H7 (cell line): ENCODE results near the gene EHD1. TPM values are rescaled to one million over a fixed set of nuclear protein-coding genes. Genes with fewer than 3 reads are reported as not detected.

Experiments used
- DNase-seq: peaks from one replicate; pipeline ENCODE4 v3.0.0; 2012
- H3K27me3 ChIP-seq: 2 replicates; pipeline ENCODE4 v1.6.0; 2011; ENCODE audit warnings: mild to moderate bottlenecking, low read length; ENCODE audit not compliant: control insufficient read depth, insufficient read depth
- H3K36me3 ChIP-seq: replicated peaks from 2 replicates; pipeline ENCODE4 v1.5.1; 2011; ENCODE audit warnings: low read length; ENCODE audit not compliant: control insufficient read depth, insufficient read depth
- H3K4me3 ChIP-seq: 2 replicates; pipeline ENCODE4 v1.5.1; 2011; ENCODE audit warnings: low read depth, mild to moderate bottlenecking, control low read depth, low read length, moderate library complexity; ENCODE audit not compliant: insufficient read depth
- total RNA-seq: library from RNA; depleted of rRNA; stranded (reverse); fragments of >200 nt; shearing (Covaris generic); gene quantifications from 2 replicates; pipeline ENCODE4 v1.2.3, GENCODE V29; 2014

Gene EHD1
- total RNA-seq, 1 experiment from 2014 or later, result 30.2 TPM

GRCh38 chr11:64916040-64916774, 37.8 kb upstream of the EHD1 start:
- Histone ChIP-seq H3K4me3 (peak overlapping the region; percentile 96), H3K36me3 (peaks cover 5% of the 10 kb centered on the region), H3K27me3 (no peaks in the 10 kb centered on the region)
- DNase-seq, result peak; percentile 91

- Histone ChIP-seq H3K36me3 (peaks cover 9% of the 10 kb centered on the region), H3K4me3 (peak overlapping the region; percentile 96; the same call in 1 of the 2 replicates), H3K27me3 (no peaks in the 10 kb centered on the region)
- DNase-seq, result peak; percentile 69
Measured at GRCh38 chr11:64915376-64915887, 37.0 kb upstream of the EHD1 start.

GRCh38 chr11:64914123-64914522, 35.7 kb upstream of the EHD1 start:
- no peak for DNase-seq
- H3K4me3 ChIP-seq, result no peak overlapping the region
- H3K27me3 ChIP-seq, result no peaks in the 10 kb centered on the region
- H3K36me3 ChIP-seq, result peaks cover 9% of the 10 kb centered on the region

- Histone ChIP-seq H3K4me3 (no peak overlapping the region), H3K27me3 (no peaks in the 10 kb centered on the region), H3K36me3 (peaks cover 9% of the 10 kb centered on the region)
- no peak for DNase-seq
Measured at GRCh38 chr11:64913171-64913727, 34.8 kb upstream of the EHD1 start.

- Histone ChIP-seq H3K4me3 (no peak overlapping the region), H3K36me3 (peaks cover 10% of the 10 kb centered on the region), H3K27me3 (no peaks in the 10 kb centered on the region)
- no peak for DNase-seq
Measured at GRCh38 chr11:64911689-64912088, 33.3 kb upstream of the EHD1 start.

- DNase-seq, result no peak
- Histone ChIP-seq H3K36me3 (peaks cover 12% of the 10 kb centered on the region), H3K4me3 (no peak overlapping the region), H3K27me3 (no peaks in the 10 kb centered on the region)
Measured at GRCh38 chr11:64911142-64911541, 32.7 kb upstream of the EHD1 start.

DNA sequence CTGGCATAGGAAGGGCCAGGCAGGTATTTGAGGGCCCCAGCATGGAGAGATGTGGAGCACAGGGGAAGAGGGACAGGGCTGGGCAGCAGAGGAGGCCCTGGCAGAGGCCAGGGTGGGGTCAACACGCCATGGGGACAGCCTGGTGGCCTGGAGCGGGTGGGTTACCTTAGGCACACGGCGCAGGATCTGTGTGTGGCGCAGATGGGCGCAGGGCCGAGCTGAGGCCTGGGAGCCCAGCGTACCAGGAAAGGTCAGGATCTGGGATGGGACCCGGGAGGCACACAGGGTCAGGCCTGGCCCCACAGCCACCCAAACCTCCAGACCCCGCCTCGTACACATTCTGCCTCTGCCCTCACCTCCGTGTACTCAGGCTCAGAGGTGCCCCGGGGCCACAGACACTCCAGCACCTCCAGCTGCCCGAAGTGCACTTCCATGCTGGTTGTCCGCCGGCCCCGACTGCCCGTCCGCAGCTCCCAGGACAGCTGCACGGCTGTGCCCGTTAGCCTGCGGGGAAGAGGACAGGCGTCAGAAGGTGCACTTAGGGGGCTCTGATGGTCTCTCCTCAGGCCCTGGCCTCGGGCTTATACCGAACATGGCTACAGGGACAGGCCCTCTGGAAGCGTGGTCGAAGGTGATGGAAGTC, 32.2 kb upstream of the EHD1 start:
- Histone ChIP-seq H3K36me3 (peaks cover 12% of the 10 kb centered on the region), H3K4me3 (no peak overlapping the region)

DNA sequence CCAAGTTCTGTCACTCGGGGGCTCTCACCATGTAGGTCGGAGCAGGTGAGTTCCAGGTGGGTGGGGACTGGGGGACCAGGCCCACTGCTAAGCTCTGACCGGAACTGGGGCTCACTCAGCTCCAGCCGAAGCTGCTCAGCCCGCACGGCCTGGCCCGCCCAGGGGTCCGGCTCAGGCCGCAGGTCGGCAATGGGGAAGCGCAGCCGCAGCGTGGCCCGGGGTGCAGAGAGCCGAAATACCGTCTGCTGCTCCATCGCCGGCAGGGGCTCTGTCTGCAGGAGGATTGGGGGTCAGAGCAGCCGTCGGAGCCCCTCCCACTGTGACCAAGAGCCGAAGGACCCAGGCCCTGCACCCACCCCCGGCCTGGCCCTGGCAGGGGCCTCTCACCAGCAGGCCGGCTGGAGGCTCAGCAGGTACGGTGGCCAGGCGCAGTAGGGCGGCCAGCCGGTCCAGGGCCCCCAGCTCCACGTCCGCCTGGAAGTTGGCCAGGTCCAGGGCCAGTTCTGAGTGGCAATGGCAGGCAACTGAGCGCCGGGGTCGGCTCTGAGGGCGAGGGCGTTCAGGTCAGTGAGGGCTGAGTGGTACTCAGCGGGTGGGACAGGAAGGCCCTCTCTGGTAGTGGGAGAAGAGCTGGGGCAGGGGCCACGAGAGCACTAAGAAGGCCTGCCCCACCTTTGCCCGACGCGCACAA, 31.4 kb upstream of the EHD1 start:
- H3K4me3 ChIP-seq, result no peak overlapping the region
- peaks cover 12% of the 10 kb centered on the region for H3K36me3 ChIP-seq
- DNase-seq, result no peak
- no peaks in the 10 kb centered on the region for H3K27me3 ChIP-seq

More for the DNA sequence above, 32.2 kb upstream of the EHD1 start:
- no peak for DNase-seq
- no peaks in the 10 kb centered on the region for H3K27me3 ChIP-seq

DNA sequence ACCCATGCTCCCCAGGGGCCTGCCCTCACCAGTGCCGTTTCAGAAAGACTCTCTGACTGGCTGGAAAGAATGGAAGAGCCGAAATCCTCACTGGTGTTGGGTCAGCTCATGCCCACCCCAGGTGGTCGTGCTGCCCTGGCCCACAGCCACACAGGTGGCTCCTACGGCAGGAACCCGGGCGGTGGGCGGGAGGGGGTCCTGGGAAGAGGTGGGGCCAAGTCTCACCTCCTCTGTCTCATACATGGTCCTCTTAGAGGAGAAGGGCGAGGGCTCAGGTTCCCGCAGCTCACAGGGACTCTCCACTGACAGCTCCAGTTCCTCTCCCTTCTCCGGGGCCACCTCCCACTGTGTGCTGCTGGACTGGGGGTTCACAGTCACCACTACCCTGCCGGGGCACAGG, 30.3 kb upstream of the EHD1 start:
- Histone ChIP-seq H3K36me3 (peaks cover 12% of the 10 kb centered on the region), H3K27me3 (no peaks in the 10 kb centered on the region), H3K4me3 (no peak overlapping the region)
- no peak for DNase-seq

GRCh38 chr11:64906314-64906635, 27.9 kb upstream of the EHD1 start:
- peaks cover 10% of the 10 kb centered on the region for H3K36me3 ChIP-seq
- peak; percentile 48 for DNase-seq
- H3K4me3 ChIP-seq, result no peak overlapping the region
- no peaks in the 10 kb centered on the region for H3K27me3 ChIP-seq

GRCh38 chr11:64905516-64906313, 27.3 kb upstream of the EHD1 start:
- DNase-seq, result peak; percentile 51
- Histone ChIP-seq H3K4me3 (no peak overlapping the region), H3K36me3 (peaks cover 6% of the 10 kb centered on the region), H3K27me3 (no peaks in the 10 kb centered on the region)

DNA sequence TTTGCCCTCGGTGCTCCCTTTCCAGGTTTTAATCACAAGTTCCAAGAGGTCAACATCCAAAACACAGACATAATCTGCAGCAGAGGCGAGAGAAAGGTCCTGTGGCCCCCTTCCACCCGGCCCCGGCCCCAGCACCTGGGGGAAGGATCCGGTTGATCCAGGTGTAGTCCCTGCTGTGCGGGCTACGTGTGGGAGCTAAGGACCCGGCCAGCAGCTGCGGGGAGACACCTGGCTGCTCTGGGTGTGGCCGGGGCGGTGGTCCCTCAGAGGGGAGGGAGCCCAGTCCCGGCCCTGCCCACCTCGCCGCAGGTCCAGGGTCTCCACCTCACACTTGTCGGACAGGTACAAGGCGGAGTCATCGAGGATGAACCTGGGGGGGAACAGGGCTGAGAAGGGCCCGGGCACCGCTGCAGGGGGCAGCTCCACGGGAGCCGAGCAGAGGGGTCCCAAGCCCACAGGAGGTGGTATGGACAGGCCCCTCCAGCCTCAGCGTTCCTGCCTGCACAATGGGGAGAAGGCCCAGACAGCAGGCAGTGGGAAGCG, 24.9 kb upstream of the EHD1 start:
- no peaks in the 10 kb centered on the region for H3K27me3 ChIP-seq
- peaks cover 6% of the 10 kb centered on the region for H3K36me3 ChIP-seq
- H3K4me3 ChIP-seq, result no peak overlapping the region
- DNase-seq, result peak; percentile 62

DNA sequence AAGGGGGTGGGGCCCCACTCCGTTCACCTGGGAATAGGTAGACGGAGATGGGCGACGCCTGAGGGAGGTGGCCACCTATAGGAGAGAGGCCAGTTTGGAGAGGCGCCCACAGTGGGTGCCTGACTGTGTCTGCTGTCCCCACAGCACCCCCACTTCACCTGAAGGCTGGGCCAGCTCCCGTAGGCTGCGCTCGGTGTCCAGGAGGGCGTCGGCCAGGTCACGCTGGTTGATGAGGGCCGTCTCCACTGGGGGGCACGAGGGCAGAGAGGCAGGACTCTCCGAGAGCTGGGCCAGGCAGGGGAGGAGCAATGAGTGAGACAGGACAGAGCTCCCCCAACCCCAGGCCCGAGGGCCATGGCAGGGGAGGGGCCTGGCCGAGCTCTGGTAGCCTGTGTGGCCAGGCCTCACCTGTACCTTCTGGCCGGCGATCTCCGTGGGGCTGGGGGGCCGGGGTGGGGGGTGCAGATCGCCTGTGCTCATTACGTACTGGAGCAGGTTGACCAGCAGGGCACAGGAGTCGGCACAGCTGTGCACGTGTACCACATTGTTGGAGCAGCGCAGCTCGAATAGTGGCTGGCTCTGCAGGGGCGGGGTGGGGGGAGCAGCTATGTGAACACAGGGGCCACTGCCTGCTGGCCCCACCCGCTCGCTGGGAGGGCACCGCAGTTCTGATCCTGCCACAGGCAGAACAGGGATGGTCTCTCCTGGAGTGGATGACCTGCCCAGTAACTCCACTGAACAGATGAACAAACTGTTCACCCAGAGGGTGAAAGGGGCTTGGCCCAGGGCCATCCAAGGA, 23.9 kb upstream of the EHD1 start:
- no peak overlapping the region for H3K4me3 ChIP-seq
- H3K27me3 ChIP-seq, result no peaks in the 10 kb centered on the region
- DNase-seq, result peak; percentile 62
- peaks cover 9% of the 10 kb centered on the region for H3K36me3 ChIP-seq
